GM19043 (cell line): ENCODE data around the gene PAGE2.
"Not testable (repeated sequence)": the region's sequence is repeated elsewhere in the genome, so short reads cannot be mapped to it uniquely, and the experiment has no call there.

ENCODE experiments used
- ATAC-seq: cut with Tn5 transposase; IDR thresholded peaks from one replicate; pipeline ENCODE4 v1.9.1; 2021; ENCODE audit warnings: low read depth; ENCODE audit not compliant: unreplicated experiment

Gene PAGE2, protein sequence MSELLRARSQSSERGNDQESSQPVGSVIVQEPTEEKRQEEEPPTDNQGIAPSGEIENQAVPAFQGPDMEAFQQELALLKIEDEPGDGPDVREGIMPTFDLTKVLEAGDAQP

DNA sequence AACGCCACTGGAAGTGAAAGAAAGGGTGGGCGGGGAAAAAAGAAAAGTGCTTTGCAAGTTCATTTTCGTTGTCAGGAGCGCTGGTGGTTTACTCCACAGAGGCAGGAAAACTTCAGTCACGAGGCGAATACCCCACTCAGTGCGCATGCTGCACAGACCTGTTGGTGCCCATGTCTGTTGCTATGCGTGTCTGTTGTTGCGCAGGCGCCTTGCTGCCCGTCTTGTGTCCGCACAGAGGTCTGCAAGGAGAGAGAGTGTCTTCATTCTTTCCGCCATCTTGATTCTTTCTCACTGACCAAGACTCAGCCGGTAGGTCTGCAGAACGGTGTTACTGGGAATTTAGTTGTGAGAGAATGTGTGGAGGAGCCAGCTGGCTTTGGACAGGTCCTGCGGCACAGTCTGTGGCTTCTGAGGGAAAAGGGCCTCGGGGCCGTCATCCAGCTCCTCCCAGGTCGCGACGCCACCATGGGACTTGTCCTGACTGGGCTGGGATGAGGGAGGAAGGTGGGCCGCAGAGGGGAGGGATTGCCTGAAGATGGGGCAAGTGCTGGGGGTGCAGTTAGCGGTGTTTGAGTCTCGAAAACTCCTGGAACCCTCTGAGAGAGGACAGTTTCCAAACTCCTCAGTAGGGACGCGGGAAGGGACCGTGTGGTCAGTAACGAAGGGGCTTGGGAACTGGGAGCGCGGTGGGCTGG, at the start of gene PAGE2:
TSS of gene PAGE2 (plus strand) at position 224 of the 695 bp plus-strand sequence. CDS start 1,003 bp downstream, outside the sequence.
- no peak for ATAC-seq

GRCh38 chrX:55039471-55039870, 49.3 kb upstream of the PAGE2 start:
- no peak for ATAC-seq

DNA sequence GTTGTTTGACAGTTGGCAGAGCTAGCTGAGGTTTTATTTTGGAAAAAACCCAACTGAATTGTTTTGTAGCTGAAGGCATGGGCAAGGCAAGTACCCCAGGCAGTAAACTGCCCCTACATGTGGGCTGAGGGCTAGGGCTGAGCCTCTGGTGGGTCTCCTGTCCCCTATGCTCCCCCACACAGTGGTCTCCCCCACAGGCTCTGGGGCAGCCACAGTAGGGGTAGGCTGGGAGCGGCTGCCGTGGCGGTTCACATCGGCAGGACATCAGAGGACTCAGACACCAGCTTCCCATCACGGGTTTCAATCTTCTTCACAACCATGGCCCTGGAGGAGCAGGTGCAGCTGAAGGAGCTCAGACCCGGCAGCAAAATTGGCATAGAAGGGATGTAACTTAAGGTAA, 47.3 kb upstream of the PAGE2 start:
- ATAC-seq = no peak

GRCh38 chrX:55050599-55050998, 38.2 kb upstream of the PAGE2 start:
- not testable (repeated sequence) for ATAC-seq

DNA sequence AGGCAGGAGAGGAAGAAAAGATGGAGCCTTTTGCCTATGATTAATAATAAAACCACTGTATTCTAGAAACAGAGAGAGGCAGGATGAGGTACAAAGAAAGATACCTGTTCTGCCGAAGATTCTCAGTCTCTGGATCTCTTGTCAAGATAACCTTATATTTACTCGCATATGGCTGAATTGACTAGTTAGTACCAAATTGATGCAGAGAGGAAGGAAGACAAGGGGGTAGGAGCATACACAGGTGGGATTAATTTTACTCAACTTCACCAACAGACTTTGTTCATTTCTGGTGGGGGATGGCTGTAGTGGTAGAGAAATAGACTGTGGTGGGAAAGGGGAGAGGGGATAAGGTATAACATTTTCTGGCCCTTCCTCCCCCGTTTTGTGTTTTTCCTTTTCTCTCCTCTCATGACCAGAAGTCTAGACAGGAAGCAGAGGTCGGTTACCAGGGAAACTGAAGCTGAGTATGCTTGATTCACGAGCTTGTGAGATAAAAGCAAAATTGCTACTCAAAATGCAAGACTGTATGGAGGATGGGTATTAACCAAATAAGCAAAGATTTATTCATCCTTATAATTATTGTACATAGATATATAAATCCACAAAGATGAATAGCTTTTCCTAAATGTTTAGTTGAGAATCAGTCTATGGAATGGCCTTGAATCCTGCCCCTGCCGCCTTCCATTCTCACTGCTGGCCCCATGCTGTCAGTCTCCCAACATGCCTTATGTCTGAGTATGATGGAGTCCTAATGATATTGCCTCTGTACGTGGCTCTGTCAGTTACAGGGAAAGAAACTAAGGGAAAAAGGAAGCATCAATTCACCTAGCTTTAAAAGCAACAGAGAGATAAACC, 31.8 kb upstream of the PAGE2 start:
- no peak for ATAC-seq

- no peak for ATAC-seq
Measured at GRCh38 chrX:55057675-55058249, 31.1 kb upstream of the PAGE2 start.

DNA sequence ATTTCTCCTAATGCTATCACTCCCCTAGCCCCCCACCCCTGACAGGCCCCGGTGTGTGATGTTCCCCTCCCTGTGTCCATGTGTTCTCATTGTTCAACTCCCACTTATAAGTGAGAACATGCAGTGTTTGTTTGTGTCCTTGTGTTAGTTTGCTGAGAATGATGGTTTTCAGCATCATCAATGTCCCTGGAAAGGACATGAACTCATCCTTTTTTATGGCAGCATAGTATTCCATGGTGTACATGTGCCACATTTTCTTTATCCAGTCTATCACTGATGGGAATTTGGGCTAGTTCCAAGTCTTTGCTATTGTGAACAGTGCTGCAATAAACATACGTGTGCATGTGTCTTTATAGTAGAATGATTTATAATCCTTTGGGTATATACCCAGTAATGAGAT, 21.6 kb upstream of the PAGE2 start:
- not testable (repeated sequence) for ATAC-seq

DNA sequence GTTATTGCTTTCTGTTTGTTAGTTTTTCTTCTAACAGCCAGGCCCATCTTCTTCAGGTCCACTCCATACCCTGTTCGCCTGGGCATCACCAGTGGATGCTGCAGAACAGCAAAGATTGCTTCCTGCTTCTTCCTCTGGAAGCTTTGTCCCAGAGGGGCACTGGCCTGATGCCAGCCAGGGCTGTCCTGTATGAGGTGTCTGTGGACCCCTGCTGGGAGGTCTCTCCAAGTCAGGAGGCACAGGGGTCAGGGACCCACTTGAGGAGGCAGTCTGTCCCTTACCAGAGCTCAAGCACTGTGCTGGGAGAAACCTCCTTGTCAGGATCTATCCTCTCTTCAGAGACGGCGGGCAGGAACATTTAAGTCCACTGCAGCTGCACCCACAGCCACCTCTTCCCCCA, 16.5 kb upstream of the PAGE2 start:
- ATAC-seq = no peak

GRCh38 chrX:55074851-55075467, 13.9 kb upstream of the PAGE2 start, which contains the start of gene PAGE2B:
Gene PAGE2B (plus strand): TSS chrX:55075030. CDS start chrX:55076042, 1,012 bp downstream.
- ATAC-seq = no peak

DNA sequence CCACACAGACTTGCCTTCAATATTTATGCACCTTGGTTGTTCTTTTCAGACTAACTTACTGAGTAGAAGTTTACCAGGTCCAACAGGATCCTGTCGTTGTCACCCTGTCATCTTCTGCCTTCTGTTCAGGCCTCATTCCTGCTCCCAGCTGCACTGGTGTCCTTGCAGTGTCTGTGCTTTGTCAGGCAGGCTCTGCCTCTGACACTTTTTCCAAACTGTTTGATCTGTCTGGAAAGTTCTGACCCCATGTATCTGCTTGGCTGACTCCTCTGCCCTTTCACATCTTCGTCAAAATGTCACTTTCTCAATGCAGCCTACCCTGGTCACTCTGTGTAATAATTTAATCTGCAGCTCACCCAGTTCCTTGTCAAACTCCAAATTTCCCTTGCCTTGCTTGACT, 9.9 kb downstream of the PAGE2 start:
- ATAC-seq = no peak

GRCh38 chrX:55099162-55099561, 10.3 kb downstream of the PAGE2 start:
- no peak for ATAC-seq

DNA sequence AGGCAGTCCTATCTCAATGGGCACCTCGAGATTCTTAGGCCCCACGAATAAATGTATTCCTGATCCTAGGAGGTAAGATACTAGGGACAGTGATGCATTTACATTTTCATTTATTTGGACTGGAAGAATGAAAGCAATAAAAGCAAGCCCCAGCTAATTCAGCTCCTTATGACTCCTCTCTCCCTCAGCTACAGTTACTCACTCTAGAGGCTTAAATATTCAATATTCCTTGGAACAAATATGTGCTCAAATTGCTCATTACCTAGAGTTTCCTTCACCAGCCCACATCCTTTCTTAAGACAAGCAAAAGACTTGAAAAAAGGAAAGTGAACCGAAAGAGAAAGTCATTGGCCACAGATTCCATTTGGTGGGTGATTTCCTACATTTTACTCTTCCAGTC, 13.9 kb downstream of the PAGE2 start:
- no peak for ATAC-seq

DNA sequence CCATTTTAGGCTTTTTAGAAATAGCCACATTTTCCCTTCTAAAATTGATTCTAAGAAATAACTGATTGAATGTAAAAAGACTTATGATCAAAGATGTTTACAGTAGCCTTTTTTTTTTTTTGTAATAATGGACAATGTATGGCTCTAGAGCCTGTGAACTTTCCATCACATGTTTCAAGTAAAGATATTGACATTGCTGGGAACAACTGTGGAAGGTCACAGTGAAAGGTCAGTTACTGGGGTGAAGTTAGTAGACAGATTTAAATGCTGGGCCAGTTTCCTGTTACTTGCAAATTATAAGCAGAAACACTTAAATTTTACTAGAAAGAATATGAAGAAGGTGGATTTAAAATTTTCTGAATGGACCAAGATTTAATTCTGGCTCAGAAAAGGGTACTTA, 18.4 kb downstream of the PAGE2 start:
- no peak for ATAC-seq

DNA sequence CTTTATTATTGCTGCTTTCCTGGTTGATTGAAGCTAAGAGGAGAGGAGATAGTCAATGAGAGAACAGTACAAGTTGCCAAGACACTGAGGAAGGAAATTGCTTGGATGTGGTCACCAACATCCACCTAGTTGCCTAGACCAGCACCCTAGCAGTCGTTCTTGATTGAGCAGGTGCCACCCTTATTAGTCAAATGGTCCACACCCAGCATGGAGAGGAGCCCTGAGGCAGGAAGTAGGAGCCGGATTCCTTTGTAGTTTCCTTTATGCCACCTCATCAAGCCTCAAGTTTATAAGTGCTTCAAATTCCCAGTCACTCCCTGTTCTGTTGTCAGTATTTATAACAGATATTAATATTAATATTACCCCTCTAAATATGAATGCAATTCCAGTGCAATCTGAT, 19.1 kb downstream of the PAGE2 start:
- ATAC-seq = no peak

DNA sequence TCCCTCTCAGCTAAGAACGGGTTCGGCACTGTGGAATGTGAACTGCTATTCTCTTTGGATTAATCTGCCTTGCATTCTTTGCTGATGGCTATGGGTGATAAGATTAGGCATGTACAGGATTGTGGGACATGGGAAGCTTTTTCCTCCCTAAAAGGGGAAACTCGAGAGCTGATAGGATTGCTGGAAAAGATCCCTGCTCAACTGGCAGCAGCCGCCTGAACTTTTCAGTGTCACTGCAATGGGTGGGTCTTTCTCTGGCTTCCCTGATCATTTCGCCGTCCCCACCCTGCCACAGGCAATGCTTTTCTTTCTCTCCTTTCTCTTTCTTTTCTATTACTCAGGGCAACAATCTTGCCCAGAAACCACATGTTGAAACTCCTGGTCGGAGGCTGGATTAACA, 20.5 kb downstream of the PAGE2 start:
- ATAC-seq = no peak

- no peak for ATAC-seq
Measured at GRCh38 chrX:55111578-55112254, 22.9 kb downstream of the PAGE2 start.

GRCh38 chrX:55116589-55116988, 27.8 kb downstream of the PAGE2 start:
- ATAC-seq = not testable (repeated sequence)

DNA sequence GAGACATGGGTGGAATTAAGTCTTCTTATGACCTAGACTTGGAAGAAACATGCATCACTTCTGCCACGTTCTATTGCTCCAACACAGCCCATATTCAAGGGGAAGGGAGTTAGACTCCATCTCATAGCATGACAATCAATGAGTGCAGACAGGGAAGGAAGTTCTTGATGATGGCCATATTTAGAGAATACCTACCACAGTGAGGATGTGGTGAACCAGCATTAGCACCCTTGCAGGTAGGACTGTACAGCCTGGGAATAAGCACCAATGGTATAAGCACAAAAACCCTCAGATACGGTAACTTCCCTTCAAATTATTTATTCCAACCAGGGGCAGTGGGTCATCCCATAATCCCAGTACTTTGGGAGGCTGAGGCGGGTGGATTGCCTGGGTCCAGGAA, 29.8 kb downstream of the PAGE2 start:
- no peak for ATAC-seq

GRCh38 chrX:55119271-55119670, 30.5 kb downstream of the PAGE2 start:
- ATAC-seq = no peak

- no peak for ATAC-seq
Measured at GRCh38 chrX:55119712-55120111, 30.9 kb downstream of the PAGE2 start.
